ENCODE measurements around the gene KCNN3.

Gene KCNN3

GRCh38 chr1:154813846-154814505 lies 56.1 kb downstream of the KCNN3 start:
- DNase-seq: no peak

GRCh38 chr1:154813300-154813816 lies 56.7 kb downstream of the KCNN3 start:
- DNase-seq: peak; percentile 42 to 43

GRCh38 chr1:154812877-154813276 lies 57.2 kb downstream of the KCNN3 start:
- DNase-seq: no peak

- DNase-seq: no peak
Observed at GRCh38 chr1:154810571-154810970, 59.5 kb downstream of the KCNN3 start.

GRCh38 chr1:154809436-154810413 lies 60.4 kb downstream of the KCNN3 start:
- DNase-seq: no peak

- no peak for DNase-seq
Observed at GRCh38 chr1:154808909-154809262, 61.2 kb downstream of the KCNN3 start.

- DNase-seq: no peak
Observed at GRCh38 chr1:154808261-154808908, 61.7 kb downstream of the KCNN3 start.

- DNase-seq: no peak
Observed at GRCh38 chr1:154807048-154807591, 63.0 kb downstream of the KCNN3 start.

- DNase-seq: no peak
Observed at GRCh38 chr1:154806333-154806732, 63.7 kb downstream of the KCNN3 start.

- no peak for DNase-seq
Observed at GRCh38 chr1:154802982-154803920, 66.8 kb downstream of the KCNN3 start.

GRCh38 chr1:154802336-154802969 lies 67.6 kb downstream of the KCNN3 start:
- DNase-seq: no peak

- no peak for DNase-seq
Observed at GRCh38 chr1:154801234-154802011, 68.7 kb downstream of the KCNN3 start.

- no peak for DNase-seq
Observed at GRCh38 chr1:154799188-154799587, 70.9 kb downstream of the KCNN3 start.

- DNase-seq: no peak
Observed at GRCh38 chr1:154798645-154799044, 71.4 kb downstream of the KCNN3 start.

- DNase-seq: no peak
Observed at GRCh38 chr1:154797175-154797574, 72.9 kb downstream of the KCNN3 start.

- no peak for DNase-seq
Observed at GRCh38 chr1:154796303-154796892, 73.7 kb downstream of the KCNN3 start.

GRCh38 chr1:154794608-154795007 lies 75.5 kb downstream of the KCNN3 start:
- DNase-seq: no peak

GRCh38 chr1:154793685-154794084 lies 76.4 kb downstream of the KCNN3 start:
- no peak for DNase-seq

GRCh38 chr1:154792899-154793298 lies 77.2 kb downstream of the KCNN3 start:
- no peak for DNase-seq

Measured in NCI-H1930 (cell line).